ENCODE data around the gene CCDC85B. TPM values are rescaled to one million over a fixed set of nuclear protein-coding genes. Genes with fewer than 3 reads are reported as not detected.
"Not testable (repeated sequence)": the region's sequence is repeated elsewhere in the genome, so short reads cannot be mapped to it uniquely, and the experiment has no call there.

Gene CCDC85B
- total RNA-seq = 66.7 and 70.8 TPM in 2 replicates

DNA sequence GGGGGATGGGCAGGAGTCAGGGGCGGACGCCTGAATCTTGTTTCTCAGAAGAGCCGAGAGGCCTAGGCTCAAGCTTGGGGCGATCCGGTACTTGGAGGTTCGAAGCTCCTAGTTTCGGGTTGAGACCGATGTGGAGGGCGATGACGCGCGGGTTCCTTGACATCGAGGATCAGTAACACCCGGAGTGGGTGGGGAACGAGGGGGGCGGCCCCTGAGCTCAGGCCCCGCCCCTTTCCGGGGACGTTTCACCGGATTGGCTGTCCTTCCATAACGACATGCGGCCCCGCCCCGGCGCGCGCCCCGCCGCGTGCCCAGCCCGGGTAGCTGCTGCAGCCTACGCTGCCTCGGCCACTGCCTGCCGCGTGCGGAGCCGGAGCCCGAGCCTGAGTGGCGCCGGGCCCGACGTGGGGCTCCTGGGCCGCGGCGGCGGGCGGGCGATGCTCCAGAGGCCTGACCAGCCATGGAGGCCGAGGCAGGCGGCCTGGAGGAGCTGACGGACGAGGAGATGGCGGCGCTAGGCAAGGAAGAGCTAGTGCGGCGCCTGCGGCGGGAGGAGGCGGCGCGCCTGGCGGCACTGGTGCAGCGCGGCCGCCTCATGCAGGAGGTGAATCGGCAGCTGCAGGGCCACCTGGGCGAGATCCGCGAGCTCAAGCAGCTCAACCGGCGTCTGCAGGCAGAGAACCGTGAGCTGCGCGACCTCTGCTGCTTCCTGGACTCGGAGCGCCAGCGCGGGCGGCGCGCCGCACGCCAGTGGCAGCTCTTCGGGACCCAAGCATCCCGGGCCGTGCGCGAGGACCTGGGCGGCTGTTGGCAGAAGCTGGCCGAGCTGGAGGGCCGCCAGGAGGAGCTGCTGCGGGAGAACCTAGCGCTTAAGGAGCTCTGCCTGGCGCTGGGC, at the start of gene CCDC85B:
Gene CCDC85B (plus strand): TSS at position 350 of the 895 bp plus-strand sequence. CDS start 111 bp downstream, at position 461.
- Mint-ChIP-seq H3K4me3 (peak within 1 kb of the TSS; percentile 99), H3K9me3 (no peaks in the 10 kb centered on the region), H3K4me1 (ENCODE audit: low read depth) (peaks cover 58% of the 10 kb centered on the region), H3K36me3 (ENCODE audit: low read depth) (peaks cover 27% of the 10 kb centered on the region), H3K27me3 (ENCODE audit: insufficient read depth) (no peaks in the 10 kb centered on the region), H3K27ac (peak within 1 kb of the TSS; percentile 96)
- DNase-seq (ENCODE audit: low spot score) = peak; percentile 98
- intact Hi-C loops (cut with micrococcal nuclease) = loop anchor here (1.0 to 5.0 kb wide), 5 partner anchors 10 to 377 kb away; partner anchors contain the start of genes C11orf68, DRAP1, FOSL1 and KAT5

DNA sequence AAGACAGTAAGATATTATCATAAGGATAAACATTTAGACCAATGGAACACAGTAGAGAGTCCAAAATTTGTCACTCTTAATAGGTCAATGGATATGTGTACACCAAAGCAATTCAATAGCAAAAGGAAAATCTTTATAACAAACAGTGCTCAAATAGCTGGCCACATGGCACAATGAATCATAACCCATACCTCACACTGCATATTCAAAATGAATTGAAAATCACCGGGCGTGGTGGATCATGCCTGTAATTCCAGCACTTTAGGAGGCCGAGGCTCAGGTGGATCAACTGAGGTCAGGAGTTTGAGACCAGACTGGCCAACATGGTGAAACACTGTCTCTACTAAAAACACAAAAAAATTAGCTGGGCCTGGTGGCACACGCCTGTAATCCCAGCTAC, 48.3 kb upstream of the CCDC85B start:
- Mint-ChIP-seq H3K27me3 (ENCODE audit: insufficient read depth) (no peaks in the 10 kb centered on the region), H3K9me3 (no peaks in the 10 kb centered on the region), H3K4me1 (ENCODE audit: low read depth) (no peaks in the 10 kb centered on the region), H3K27ac (no peak overlapping the region), H3K4me3 (no peak overlapping the region), H3K36me3 (ENCODE audit: low read depth) (no peaks in the 10 kb centered on the region)
- DNase-seq (ENCODE audit: low spot score) = no peak
- intact Hi-C loops (cut with micrococcal nuclease) = no loop called here

DNA sequence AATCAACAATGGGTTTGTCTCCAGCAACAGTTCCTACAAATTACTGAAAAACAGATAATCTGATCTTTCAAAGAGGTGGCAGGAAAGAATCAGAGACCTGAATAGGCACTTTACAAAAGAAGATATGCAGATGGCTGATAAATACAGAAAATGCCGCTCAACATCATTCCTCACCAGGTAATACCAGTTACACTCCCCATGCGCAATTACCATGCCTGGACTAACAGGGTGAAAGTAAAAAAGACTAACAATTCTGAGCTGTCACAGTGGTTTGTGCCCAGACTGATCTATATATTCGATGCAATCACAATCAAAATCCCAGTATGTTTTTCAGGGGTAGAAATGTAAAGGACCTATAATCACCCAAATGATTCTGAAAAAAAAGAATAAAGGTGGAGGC, 46.7 kb upstream of the CCDC85B start:
- intact Hi-C loops (cut with micrococcal nuclease) = no loop called here
- H3K27me3 Mint-ChIP-seq (ENCODE audit: insufficient read depth) = peaks cover 1% of the 10 kb centered on the region
- H3K36me3 Mint-ChIP-seq (ENCODE audit: low read depth) = no peaks in the 10 kb centered on the region
- no peak overlapping the region for H3K27ac Mint-ChIP-seq
- no peaks in the 10 kb centered on the region for H3K4me1 Mint-ChIP-seq (ENCODE audit: low read depth)
- no peak for DNase-seq (ENCODE audit: low spot score)
- no peaks in the 10 kb centered on the region for H3K9me3 Mint-ChIP-seq
- no peak overlapping the region for H3K4me3 Mint-ChIP-seq

DNA sequence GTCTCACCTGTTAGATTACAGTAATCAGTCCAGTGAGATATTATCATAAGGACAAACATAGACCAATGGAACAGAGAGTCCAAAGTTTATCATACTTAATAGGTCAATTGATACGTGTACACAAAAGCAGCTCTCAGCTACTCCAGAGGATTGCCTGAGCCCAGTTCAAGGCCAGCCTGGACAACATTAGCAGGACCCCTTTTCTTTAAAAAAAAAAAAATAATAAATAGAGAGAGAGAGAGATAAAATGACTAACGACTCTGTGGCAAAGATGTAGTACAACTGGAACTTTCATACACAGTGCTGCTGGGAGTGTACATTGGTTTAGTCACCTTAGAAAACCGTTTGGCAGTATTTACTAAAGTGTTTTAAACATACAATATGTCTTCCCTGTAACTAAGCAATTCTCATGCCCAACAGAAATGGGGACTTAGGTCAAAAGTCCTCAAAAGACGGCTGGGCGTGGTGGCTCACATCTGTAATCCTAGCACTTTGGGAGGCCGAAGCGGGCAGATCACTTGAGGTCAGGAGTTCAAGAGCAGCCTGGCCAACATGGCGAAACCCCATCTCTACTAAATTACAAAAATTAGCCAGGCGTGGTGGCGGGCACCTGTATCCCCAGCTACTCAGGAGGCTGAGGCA, 46.1 kb upstream of the CCDC85B start:
- H3K27me3 Mint-ChIP-seq (ENCODE audit: insufficient read depth) = peaks cover 1% of the 10 kb centered on the region
- H3K27ac Mint-ChIP-seq = no peak overlapping the region
- no peaks in the 10 kb centered on the region for H3K9me3 Mint-ChIP-seq
- intact Hi-C loops (cut with micrococcal nuclease) = no loop called here
- H3K36me3 Mint-ChIP-seq (ENCODE audit: low read depth) = no peaks in the 10 kb centered on the region
- no peaks in the 10 kb centered on the region for H3K4me1 Mint-ChIP-seq (ENCODE audit: low read depth)
- no peak overlapping the region for H3K4me3 Mint-ChIP-seq
- DNase-seq (ENCODE audit: low spot score) = no peak

DNA sequence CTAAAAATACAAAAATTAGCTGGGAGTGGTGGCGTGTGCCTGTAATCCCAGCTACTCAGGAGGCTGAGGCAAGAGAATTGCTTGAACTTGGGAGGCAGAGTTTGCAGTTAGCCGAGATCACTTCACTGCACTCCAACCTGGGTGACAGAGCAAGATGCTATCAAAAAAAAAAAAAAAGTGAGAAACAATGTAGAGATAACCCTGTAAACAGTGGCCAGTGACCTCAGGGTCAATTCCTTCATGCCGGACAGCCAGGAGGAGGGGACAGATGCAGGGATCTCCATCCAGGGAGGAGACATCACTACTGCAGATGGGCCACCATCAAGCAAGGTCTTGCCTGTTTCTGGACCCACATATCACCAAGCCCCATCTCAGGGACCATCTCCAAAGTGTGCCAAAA, 42.7 kb upstream of the CCDC85B start:
- Mint-ChIP-seq H3K4me1 (ENCODE audit: low read depth) (no peaks in the 10 kb centered on the region), H3K36me3 (ENCODE audit: low read depth) (peaks cover 15% of the 10 kb centered on the region), H3K4me3 (no peak overlapping the region), H3K27me3 (ENCODE audit: insufficient read depth) (peaks cover 1% of the 10 kb centered on the region), H3K9me3 (peaks cover 9% of the 10 kb centered on the region), H3K27ac (no peak overlapping the region)
- no peak for DNase-seq (ENCODE audit: low spot score)
- intact Hi-C loops (cut with micrococcal nuclease) = no loop called here

DNA sequence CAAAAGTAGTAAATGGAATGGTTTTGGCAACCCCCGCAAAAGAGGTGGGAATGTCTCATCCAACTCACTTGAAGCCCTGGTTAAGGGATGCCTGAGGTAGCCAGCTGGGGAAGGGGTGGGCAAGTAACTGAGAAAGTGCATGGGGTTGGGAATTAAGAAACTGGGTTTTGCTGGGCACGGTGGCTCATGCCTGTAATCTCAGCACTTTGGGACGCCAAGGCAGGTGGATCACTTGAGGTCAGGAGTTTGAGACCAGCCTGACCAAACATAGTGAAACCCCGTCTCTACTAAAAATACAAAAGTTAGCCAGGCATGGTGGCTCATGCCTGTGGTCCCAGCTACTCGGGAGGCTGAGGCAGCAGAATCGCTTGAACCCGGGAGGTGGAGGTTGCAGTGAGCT, 41.8 kb upstream of the CCDC85B start:
- H3K9me3 Mint-ChIP-seq; DNase-seq (ENCODE audit: low spot score); H3K4me3 Mint-ChIP-seq; H3K27me3 Mint-ChIP-seq (ENCODE audit: insufficient read depth); H3K4me1 Mint-ChIP-seq (ENCODE audit: low read depth); H3K27ac Mint-ChIP-seq; intact Hi-C loops (cut with micrococcal nuclease): not testable (repeated sequence)
- H3K36me3 Mint-ChIP-seq (ENCODE audit: low read depth) = peaks cover 24% of the 10 kb centered on the region

DNA sequence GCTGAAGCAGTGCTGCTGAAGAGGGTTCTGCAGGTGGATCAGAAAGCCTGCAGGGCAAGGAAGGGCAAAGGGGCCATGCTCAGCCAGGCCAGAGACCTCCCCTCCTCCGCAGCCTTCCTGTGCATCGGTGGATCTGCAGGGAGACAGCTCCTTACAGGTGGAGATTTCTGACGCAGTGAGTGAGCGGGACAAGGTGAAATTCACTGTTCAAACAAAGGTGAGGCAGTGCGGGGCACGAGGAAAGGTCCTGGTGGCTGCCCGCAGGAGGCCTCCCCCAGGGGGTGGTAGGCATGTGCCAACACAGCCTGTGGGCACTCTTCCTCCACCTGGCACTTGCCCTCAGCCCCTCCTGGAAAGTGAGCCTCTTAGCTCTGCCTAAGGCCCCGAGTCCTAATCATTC, 41.1 kb upstream of the CCDC85B start:
- no peak for DNase-seq (ENCODE audit: low spot score)
- Mint-ChIP-seq H3K4me3 (no peak overlapping the region), H3K4me1 (ENCODE audit: low read depth) (peaks cover 13% of the 10 kb centered on the region), H3K9me3 (peaks cover 9% of the 10 kb centered on the region), H3K27ac (no peak overlapping the region), H3K36me3 (ENCODE audit: low read depth) (peaks cover 30% of the 10 kb centered on the region), H3K27me3 (ENCODE audit: insufficient read depth) (peaks cover 1% of the 10 kb centered on the region)
- intact Hi-C loops (cut with micrococcal nuclease) = no loop called here

DNA sequence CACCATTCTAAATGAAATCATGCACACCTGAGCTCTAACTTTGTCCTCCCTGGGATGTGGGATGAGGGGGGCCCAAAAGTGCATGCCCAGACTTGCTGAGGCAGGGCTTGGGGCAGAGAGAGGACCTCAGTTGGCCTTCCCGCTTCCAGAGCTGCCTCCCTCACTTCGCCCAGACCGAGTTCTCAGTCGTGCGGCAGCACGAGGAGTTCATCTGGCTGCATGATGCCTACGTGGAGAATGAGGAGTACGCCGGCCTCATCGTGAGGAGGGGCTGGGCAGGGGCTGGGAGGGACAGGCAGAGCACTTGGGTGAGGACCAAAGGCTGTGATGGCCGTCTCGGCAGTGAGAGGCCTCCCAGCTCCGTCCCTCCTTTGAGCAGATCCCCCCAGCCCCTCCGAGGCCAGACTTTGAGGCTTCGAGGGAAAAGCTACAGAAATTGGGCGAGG, 40.7 kb upstream of the CCDC85B start:
- peaks cover 1% of the 10 kb centered on the region for H3K27me3 Mint-ChIP-seq (ENCODE audit: insufficient read depth)
- peaks cover 17% of the 10 kb centered on the region for H3K4me1 Mint-ChIP-seq (ENCODE audit: low read depth)
- no peak overlapping the region for H3K27ac Mint-ChIP-seq
- H3K4me3 Mint-ChIP-seq = no peak overlapping the region
- peaks cover 9% of the 10 kb centered on the region for H3K9me3 Mint-ChIP-seq
- peaks cover 35% of the 10 kb centered on the region for H3K36me3 Mint-ChIP-seq (ENCODE audit: low read depth)
- no peak for DNase-seq (ENCODE audit: low spot score)
- intact Hi-C loops (cut with micrococcal nuclease) = loop anchor here (10.0 kb wide), 2 partner anchors 495 to 1555 kb away; partner anchors contain the start of genes B4GAT1, BRMS1, PPP1CA and TBC1D10C

DNA sequence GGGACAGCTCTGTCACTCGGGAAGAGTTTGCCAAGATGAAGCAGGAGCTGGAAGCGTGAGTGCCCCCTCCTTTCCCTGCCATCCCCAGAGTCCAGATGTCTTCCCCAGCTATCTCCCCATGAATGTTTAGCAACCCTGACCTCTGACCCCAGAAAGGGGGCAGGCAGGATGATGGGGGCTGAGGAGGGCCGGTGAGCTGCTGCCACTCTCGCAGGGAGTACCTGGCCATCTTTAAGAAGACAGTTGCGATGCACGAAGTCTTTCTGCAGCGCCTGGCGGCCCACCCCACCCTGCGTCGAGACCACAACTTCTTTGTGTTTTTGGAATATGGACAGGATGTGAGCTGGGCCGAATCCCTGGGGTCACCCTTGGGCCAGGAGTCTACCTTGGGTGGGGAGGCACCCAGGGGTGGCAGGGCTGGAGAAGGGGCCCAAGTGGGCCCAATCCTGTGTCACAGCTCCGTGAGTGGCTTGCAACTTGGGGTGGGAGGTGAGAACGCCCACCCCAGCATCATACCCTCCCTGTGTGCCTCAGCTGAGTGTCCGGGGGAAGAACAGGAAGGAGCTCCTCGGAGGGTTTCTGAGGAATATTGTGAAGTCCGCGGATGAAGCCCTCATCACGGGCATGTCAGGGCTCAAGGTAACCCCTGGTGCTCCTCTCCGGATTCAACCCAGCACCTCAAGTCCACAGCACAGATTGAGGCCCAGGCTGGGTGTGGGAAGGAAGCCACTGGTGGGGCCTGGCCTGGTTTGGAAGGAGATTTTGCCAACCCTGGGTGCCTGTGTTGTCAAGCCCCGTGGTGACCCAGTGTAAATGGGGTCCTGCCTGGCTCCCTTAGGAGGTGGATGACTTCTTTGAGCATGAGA, 40.0 kb upstream of the CCDC85B start:
- Mint-ChIP-seq H3K27me3 (ENCODE audit: insufficient read depth) (peaks cover 1% of the 10 kb centered on the region), H3K36me3 (ENCODE audit: low read depth) (peaks cover 39% of the 10 kb centered on the region), H3K4me3 (no peak overlapping the region), H3K27ac (no peak overlapping the region), H3K4me1 (ENCODE audit: low read depth) (peaks cover 23% of the 10 kb centered on the region), H3K9me3 (peaks cover 9% of the 10 kb centered on the region)
- DNase-seq (ENCODE audit: low spot score) = no peak
- intact Hi-C loops (cut with micrococcal nuclease) = loop anchor here (10.0 kb wide), 2 partner anchors 494 to 1554 kb away; partner anchors contain the start of genes B4GAT1, BRMS1, PPP1CA and TBC1D10C

DNA sequence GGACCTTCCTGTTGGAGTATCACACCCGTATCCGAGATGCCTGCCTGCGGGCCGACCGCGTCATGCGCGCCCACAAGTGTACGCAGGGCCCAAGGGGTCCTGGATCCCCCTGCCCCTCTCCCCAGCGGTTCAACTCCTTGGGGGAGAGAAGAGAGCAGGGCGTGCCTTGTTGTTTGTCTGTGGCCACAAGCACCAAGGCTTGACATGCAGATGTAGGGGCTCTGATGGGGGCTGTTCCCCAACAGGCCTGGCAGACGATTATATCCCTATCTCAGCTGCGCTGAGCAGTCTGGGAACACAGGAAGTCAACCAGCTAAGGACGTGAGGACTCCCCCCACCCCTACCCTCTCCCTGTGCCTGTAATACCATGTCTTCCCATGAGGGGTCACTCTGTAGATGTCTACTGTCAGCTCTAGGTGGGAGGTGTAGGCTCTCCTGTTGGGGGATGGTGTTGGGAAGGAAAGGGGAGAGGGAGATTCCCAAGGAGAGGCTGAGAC, 39.3 kb upstream of the CCDC85B start:
- peaks cover 9% of the 10 kb centered on the region for H3K9me3 Mint-ChIP-seq
- peaks cover 46% of the 10 kb centered on the region for H3K36me3 Mint-ChIP-seq (ENCODE audit: low read depth)
- H3K4me3 Mint-ChIP-seq = no peak overlapping the region
- DNase-seq (ENCODE audit: low spot score) = no peak
- intact Hi-C loops (cut with micrococcal nuclease) = loop anchor here (10.0 kb wide), 2 partner anchors 494 to 1554 kb away; partner anchors contain the start of genes B4GAT1, BRMS1, PPP1CA and TBC1D10C
- peaks cover 1% of the 10 kb centered on the region for H3K27me3 Mint-ChIP-seq (ENCODE audit: insufficient read depth)
- peaks cover 29% of the 10 kb centered on the region for H3K4me1 Mint-ChIP-seq (ENCODE audit: low read depth)
- no peak overlapping the region for H3K27ac Mint-ChIP-seq

DNA sequence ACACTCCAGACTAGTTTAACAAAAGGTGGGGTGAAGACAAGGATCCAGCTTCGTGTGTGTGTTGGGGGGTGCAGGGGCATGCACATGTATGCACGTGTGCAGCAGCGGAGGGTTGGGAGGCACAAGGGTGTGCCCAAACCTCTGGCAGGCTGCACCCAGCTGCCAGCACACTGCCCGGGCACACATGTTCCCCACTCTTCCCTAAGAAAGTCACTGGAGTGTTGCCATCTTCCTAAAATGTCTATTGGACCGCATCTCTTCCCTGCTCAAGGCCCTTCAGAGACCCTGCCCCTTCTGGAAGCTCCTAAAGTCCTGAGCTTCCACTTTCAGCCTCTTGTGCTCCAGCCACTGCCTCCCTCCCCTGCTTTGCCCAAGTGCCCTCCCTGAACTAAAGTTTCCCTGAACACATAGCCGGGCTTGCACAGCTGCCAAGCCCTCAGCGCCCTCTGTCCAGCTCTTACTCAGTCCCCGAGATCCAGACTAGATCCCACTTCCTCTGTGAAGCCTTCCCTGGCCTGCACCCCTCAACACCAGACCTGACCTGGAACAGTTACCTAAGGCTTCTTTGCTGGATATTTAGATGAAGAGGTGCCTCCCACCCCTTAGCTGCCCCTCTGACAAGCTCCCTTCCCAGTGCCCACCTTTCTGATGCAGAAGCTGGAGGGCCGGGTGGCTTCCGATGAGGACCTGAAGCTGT, 38.5 kb upstream of the CCDC85B start:
- intact Hi-C loops (cut with micrococcal nuclease) = loop anchor here (10.0 kb wide), 2 partner anchors 493 to 1553 kb away; partner anchors contain the start of genes B4GAT1, BRMS1, PPP1CA and TBC1D10C
- DNase-seq (ENCODE audit: low spot score) = no peak

More for the DNA sequence above, 38.5 kb upstream of the CCDC85B start:
- peaks cover 37% of the 10 kb centered on the region for H3K4me1 Mint-ChIP-seq (ENCODE audit: low read depth)
- no peak overlapping the region for H3K27ac Mint-ChIP-seq
- peaks cover 9% of the 10 kb centered on the region for H3K9me3 Mint-ChIP-seq
- peaks cover 1% of the 10 kb centered on the region for H3K27me3 Mint-ChIP-seq (ENCODE audit: insufficient read depth)
- H3K4me3 Mint-ChIP-seq = no peak overlapping the region
- H3K36me3 Mint-ChIP-seq (ENCODE audit: low read depth) = peaks cover 54% of the 10 kb centered on the region

Data from activated T-helper 1 cell treated with anti-CD3 and anti-CD28 coated beads, Interleukin-12 subunit alpha, Interleukin-12 subunit beta, Interleukin-2, Interleukin-4 antibody, amounts not matched to agents 30 ng/mL and 10 ng/mL and 1 ng/mL, durations not matched to agents 14 hours and 24 hours and 36 hours (primary cell).